GM18502 (cell line): ENCODE data around the gene MICAL2.

Experiments used
- ATAC-seq: cut with Tn5 transposase; IDR thresholded peaks from one replicate; pipeline ENCODE4 v1.9.1; 2021; ENCODE audit warnings: mild to moderate bottlenecking; ENCODE audit not compliant: unreplicated experiment, poor library complexity

The MICAL2 gene

DNA sequence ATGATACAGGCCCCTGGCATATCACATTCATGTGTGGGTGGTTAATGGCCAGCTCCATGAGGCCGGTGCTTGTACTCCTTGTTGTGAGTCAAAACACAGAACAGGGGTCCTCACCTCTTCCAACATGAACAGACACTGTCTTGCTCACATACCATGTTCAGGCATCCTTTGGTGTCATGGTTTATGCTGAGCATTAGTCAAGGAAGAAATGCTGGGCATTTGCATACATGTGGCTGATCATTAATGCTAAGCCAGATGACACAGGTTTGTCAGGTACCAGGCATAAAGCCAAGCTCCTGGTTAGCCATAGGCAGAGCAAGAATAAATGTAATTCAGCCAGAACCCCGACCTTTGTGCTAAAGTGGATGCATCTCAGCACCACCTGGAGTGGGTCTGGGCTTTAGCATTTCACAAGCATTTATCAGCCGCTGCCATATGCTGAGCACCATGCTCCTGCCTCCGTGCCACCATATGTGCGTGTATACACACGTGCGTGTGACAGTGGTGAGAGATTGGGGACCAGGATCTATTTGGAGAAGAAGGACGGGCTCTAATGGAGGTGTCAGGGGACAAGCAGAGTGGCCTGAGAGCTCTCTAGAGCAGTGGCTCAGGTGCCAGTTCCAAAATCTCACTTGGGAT, 55.0 kb downstream of the MICAL2 start:
- no peak for ATAC-seq

DNA sequence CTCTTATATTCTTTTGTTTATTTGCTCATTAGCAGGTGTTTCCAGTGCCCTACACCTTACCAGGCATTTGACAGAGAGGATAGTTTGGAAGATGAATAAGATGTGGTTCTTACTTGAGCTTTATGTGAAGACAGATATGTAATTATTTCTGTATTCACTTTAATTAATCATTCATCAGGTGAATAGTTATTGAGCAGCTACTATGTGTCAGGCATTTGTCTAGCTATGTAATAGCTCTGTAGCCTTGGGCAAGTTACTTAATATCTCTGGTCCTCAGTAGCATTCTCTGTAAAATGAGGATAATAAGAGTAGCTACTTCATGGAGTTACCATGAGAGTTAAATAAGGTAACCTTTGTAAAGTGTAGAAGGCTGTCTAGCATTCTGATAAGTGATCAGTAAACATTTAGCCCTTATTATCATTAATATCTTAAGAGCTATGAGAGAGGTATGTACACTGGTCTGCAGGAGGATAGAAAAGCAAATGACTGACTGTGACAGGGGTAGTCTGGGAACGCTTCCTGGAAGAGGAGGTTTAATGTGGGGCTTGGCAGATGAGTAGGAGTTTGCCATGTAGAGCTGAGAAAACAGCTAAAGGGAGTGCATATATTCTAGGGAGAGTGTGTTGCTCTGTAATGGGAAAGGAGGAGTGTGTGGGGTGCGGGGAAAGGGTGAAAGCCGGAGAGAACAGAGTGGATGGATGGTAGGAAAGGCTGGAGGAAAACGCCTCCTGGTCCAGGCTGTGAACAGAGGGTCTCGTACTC, 56.1 kb downstream of the MICAL2 start:
- ATAC-seq, result no peak

DNA sequence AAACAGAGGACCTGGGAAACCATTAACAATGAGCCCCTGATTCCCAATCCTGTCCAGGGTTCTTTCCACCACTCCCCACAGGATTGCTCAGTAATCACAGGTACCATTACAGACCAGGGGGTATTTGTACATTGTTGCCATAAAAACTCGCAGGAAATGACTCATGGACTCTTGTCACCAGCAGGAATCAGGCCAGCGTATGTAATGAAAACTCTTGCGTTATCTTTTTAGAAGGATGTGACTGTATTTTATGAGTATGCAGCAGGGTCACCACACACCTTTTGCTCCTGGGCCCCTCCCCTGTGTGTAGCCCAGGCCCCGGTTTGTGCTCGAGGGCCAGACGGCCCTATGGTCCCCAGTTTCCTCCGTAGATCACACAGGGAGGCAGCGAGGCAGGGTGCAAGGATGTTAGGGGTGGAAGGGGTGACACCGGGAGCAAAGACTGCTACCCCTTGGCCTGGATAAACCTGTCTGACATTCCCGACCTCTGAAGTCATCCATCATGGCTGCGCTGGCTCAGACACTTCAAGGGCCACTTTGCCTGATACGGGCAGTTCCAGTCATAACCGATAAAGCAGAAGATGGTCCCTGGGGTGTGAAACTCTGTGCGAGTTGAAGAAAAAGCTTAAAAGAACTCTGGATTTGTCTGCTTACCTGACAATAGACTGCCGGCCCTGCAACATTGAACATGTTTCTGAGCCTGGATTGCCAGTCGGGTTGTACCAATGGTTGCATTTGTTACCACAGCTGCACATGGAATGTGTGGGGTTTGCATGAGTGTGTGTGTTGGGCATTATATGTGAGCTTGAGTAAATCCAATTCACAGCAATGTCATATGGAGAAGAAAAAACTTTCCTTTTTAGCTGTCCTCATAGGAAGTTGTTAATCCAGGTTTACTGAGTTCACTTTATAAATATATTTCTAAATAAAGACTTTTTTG, 56.9 kb downstream of the MICAL2 start:
- ATAC-seq, result no peak

DNA sequence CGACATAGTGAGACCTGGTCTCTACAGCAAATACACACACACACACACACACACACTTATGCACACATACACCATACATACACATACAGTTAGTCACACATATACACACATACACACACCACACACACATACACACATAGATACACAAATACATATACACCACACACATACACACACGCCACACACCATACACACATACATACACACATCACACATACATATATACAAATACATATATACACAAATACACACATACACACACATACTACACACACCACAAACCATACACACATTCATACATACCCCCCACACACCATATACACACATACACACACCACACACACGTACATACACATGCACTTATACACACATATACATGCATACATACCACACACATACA, 57.7 kb downstream of the MICAL2 start:
- ATAC-seq, result no peak

DNA sequence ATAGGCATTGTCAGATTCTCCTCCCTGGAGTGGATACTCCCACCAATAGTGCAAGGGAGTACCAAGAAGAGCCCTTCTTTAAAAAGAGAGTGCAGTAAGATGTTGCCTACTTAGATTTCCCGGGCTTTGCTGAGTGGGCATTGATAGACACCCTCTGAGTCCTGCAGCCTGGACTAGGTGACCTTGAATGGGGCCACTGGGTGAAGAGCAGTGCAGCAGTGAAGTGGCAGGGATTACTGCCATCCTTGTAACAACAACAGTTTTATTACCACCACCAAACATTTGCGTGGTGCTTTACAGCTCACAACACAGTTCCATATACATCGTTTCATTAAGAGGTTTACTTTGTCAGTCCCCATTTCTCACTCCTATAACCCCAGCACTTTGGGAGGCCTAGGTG, 59.4 kb downstream of the MICAL2 start:
- no peak for ATAC-seq

DNA sequence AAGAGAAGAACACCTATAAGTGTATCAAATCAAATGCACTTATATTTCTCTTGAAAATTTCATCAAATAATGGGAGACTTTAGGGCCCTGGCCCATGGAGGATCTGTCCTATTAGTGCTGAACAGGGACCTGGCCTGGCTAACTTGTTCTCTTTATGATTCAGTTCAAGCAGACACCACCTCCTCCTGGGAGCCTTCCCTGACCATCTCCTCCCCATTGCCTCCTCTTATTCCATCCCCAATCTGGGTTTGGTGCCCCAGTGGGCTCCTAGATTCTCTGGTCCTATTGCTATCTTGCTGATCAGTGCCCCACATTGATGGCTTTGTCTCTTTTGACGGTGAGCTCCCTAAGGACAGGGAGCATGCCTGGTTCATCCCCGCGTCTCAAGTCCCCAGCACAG, 60.1 kb downstream of the MICAL2 start:
- no peak for ATAC-seq

DNA sequence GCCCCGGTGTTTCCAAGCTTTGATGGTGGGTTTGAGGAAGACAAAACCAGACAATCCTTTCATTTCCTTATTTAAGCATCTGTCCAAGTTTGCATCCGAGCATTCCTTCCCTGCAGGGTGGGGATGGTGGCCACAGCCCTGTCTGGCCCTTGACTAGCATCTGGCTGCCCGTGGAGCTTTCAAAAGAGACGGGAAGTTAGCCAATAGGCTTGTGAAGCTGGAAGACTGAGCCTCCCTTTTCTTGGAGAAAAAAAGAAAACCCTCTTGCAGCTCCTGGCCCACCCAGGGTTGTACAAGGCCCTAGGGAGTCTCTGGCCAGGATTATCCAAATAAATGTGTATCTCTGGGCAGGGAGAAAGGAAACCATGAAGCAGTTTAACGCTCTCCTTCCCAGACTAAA, 60.6 kb downstream of the MICAL2 start:
- ATAC-seq, result no peak

DNA sequence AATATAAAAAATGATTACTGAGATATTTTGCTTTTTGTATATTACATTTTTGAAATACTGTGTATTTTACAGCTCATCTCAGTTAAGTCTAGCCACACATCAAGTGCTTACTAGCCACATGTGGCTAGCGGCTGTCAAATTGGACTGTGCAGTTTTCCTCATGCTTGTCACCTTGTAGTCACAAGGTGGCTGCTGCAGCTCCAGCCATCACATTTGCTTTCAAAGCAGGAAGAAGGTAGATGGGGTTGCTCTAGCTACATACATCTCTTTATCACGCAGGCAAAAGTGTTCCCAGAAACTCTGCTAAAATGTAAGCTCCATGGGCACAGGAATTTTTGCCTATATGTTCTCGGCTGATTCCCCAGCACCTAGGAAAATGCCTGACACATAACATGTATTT, 61.5 kb downstream of the MICAL2 start:
- ATAC-seq, result no peak

DNA sequence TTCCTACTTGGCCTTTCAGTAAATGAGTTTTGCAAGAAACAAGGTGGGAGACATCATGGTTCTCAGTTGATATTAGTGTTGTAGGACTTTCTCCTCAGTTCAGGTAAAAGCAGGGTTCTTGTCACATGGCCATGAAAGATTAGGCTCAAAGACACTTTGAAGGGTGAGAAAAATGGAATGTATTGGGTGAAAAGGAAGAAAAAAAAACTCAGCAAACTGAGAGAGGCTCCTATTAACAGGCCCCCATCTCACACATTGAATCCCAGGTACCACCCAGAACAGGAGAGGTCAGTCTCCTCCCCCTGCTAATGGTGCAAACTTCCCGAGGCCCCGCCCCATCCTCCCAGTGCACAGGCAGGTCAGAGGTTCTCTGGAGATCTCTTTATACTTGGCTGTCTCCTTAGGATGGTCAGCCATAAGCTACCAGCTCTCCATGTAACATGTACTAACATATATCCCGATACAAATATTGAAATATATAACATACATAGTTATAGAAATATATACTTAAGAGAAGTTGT, 62.2 kb downstream of the MICAL2 start:
- ATAC-seq, result no peak

DNA sequence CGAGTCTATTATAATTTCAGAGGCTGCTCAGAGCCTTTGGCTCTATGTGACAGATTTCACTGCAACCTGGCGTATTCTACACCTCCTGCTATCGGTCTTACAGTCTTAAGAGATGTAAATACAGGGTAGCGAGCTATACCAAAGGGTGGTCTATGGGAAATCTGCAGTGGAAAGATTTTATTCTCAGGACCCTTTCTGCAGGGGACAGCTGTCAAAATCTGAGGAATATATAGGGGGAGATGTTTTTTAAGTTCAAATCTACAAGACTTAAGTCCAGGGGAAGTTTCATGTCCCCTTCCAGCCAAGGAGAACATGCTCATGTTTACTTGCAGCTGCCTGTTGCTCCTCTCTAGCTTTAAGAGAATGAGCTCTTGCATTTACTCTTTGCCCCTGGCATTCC, 62.7 kb downstream of the MICAL2 start:
- no peak for ATAC-seq

DNA sequence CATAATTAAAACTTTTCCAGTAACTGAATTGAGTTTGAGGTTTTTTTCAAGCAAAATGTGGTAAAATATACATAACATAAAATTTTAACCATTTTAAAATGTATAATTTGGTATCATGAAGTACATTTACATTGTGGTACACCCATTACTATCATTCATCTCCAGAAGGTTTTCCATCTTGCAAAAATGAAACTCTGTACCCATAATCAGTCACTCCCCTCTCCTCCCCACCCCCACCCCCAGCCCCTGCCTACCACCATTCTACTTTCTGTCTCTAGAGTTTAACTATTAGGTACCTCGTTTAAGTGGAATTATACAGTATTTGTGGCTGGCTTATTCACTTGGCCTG, 63.7 kb downstream of the MICAL2 start:
- ATAC-seq, result peak; percentile 54

DNA sequence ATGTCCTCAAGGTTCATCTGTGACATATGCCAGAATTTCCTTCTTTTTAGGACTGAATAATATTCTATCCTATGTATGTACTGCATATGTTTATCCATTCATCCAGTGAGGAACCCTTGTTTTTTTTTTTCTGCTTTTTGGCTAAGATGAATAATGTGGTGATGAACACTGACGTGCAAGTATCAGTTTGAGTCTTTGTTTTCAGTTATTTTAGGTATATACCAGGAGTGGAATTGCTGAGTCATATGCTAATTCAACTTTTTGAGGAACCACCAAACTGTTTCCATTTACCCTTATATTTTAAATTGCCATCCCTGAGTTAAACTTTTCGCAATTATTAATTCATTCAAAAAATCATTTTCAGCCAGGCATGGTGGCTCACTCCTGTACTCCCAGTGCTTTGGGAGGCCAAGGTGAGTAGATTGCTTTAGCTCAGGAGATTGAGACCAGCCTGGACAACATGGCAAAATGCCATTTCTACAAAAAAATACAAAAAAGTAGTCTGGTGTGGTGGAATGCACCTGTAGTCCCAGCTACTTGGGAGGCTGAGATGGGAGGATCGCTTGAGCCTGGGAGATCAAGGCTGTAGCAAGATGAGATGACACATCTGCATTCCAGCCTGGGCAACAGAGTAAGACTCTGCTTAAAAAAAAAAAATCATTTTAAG, 64.2 kb downstream of the MICAL2 start:
- ATAC-seq, result peak; percentile 83

DNA sequence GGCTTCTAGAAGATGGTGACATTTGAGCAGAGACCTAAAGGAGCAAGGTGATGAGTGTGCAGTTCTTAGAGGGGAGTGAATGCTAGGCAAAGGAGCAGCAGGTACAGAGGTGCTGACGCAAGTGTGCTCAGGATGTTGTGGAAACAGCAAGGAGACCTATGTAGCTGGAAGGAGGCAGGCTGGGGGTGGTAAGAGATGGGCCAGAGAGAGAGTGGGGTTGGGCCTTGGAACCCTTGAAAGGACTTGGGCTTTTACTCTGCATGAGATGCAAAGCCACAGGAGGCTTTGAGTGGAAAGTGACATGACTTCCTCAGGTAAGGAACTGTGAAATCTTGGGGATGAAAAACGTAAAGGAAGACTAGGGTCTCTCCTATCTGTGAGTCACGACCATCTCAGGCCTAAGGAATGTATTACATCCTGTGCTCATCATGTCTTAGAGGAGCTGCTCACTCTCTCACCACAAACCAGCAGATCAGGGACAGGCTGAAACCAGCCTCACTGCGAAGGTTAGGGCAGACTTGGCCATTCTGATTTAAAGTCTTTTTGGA, 65.4 kb downstream of the MICAL2 start:
- peak; percentile 46 for ATAC-seq

DNA sequence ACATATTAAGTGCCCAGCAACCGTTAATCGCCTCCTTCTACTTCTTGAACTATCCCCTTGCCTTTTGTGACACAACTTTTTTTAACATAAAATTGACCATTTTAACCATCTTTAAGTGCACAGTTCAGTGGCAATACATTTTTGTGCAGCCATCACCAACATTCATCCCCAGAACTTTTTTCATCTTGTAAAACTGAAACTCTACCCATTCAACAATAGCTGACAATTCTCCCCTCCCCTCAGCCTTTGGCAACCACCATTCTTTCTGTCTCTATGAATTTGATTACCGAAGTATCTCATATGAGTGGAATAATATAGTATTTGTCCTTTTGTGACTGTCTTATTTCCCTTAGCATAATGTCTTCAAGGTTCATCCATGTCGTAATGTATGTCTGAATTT, 66.0 kb downstream of the MICAL2 start:
- no peak for ATAC-seq

DNA sequence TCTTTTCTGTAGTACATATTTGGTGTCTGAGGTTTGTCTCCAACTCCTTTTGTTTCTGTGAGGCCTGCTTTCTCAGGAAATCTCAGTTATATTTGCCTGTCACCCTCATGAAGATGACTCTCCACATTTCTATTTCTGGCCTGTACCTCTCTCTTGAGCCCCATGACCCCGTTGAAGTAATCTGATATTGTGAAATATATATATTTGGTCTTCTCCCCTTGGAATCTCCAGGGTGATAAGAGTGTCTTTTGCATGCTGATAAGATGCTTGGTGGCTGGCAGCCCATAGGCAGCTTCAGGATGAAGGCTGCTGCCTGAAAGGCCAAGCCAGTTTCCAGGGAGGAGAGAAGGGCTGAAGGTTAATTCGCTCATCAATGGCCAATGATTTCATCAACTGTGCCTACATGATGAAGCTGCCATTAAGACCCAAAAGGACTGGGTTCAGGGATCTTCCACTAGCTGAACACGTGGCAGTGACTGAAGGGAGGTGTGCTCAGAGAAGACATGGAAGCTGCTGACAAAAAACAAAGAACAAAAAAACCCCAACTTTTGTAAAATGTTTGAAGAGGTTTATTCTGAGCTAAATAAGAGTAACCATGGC, 67.4 kb downstream of the MICAL2 start:
- no peak for ATAC-seq

DNA sequence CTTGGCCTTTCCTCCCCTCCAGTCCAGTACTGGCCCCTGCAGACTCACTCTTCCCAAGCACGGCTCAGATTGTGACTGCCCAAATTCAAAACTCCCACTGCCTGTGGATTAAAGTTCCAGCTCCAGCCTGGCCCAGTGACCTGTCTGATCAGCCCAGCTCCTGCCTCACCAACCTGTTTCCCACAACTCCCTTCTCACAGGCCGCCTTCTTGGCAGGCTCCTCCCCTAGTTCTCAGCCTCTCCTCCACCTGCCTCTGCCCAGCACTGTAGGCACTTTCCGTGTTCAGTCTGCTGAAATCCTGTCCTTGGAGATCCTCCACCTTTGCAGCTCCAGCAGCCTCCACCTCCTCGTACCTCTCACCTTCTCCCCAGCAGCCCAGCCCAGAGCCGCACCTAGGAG, 68.6 kb downstream of the MICAL2 start:
- ATAC-seq, result no peak

DNA sequence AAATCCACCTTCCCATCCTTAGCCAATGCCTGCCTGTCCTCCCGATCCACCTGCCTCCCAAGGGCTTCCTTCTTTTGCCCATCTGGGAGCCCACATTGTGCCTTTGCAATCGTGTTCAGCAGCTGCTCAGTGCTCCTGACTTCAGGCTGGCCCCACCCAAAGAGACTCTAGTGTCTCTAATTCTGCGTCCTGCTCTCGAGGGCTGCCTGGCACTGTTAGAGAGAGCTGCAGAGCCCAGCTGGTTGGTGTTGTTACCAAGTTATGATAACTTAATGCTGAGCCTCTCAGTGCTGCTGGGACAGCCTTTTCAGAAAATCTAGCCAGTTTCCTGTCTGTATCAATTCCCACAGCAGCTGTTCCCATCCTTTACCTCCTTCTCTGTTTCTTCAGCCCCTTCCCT, 69.1 kb downstream of the MICAL2 start:
- ATAC-seq, result no peak

DNA sequence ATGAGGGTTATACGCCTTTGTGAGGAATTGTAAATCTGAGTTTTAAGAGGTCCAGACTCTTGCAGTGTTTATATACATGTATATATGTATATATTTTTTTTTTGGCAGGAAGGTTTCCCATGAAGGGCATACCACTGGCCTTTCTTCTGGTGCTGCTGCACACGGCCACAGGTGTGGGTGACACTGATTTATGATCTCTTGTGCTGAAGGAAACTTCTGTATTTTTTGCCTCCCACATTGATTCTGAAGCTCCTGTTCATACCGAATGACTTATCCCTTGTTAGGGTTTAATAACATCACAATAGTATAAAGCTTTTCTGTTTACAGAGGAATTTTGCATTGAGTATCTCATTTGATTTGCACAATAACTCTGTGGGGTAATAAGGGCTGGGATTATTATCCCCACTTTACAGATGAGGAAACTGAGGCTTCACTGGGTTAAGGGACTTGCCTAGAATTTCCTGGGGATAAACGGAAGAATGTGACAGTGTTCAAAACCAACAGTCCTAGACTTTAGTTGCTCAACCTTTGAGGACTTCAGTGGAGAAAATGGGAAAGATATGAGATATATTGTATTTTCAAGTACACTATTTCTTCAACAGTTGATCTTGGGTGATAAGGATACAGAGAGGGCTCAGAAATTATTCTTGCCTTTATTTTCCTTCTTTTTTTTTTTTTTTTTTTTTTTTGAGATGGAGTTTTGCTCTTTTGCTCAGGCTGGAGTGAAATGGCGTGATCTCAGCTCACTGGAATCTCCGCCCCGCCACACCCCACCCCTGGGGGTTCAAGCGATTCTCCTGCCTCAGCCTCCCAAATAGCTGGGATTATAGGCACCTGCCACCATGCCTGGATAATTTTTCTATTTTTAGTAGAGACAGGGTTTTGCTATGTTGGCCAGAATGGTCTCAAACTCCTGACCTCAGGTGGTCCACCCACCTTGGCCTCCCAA, 70.1 kb downstream of the MICAL2 start:
- ATAC-seq, result no peak

DNA sequence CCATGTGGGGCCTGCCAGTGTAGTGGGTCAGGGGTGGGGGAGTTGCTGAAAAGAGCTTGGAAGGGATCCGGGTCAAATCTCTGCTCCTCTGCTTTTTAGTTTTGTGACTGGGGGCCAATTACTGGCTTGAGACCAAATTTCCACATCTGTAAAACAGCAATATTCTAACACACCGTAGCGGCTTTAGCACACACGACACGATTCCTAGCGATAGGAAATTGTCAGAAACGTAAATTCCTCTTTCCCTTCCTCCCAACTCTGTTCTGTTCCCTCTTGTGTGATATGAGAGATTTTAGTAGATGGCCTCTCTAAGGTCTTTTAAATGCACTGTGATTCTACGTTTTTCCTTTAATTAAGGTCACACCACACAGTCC, 71.9 kb downstream of the MICAL2 start:
- no peak for ATAC-seq
